HAP-1 (cell line): ENCODE results near the gene RBP2.
A peak's percentile ranks its signal among the peaks of the same experiment; 100 is the strongest.

Source experiments
- DNase-seq, 2 experiments: peaks; one replicate each; pipeline ENCODE4 v3.0.0-alpha.2; 2016 to 2020; ENCODE audit warnings: low spot score in 2 of 2
- H3K27me3 ChIP-seq: fragments of 250-450 bp; sonication (Bioruptor Pico); 2 replicates; pipeline ENCODE4 v1.5.1; 2020; ENCODE audit warnings: low read depth, mild to moderate bottlenecking, moderate library complexity
- H3K36me3 ChIP-seq: fragments of 250-450 bp; sonication (Bioruptor Pico); replicated peaks from 2 replicates; pipeline ENCODE4 v1.5.1; 2020; ENCODE audit warnings: mild to moderate bottlenecking
- H3K4me1 ChIP-seq: fragments of 250-450 bp; sonication (Bioruptor Pico); 2 replicates; pipeline ENCODE4 v1.5.1; 2020; ENCODE audit warnings: mild to moderate bottlenecking
- H3K4me3 ChIP-seq: fragments of 250-450 bp; sonication (Bioruptor Pico); 2 replicates; pipeline ENCODE4 v1.5.1; 2020; ENCODE audit warnings: mild to moderate bottlenecking, moderate library complexity
- H3K9me3 ChIP-seq: fragments of 250-450 bp; sonication (Bioruptor Pico); 2 replicates; pipeline ENCODE4 v1.5.1; 2020; ENCODE audit warnings: mild to moderate bottlenecking, moderate library complexity
- in situ Hi-C: fragments of 300-500 bp; cut with MboI; formaldehyde crosslinking; loops from 3 replicates; pipeline ENCODE4 v1.14.3; 2020; ENCODE audit warnings: low sequenced_read_pairs, inconsistent platforms, mixed read lengths

RBP2 gene

GRCh38 chr3:139506766-139507165 lies 30.4 kb upstream of the RBP2 start:
- Histone ChIP-seq H3K4me1 (no peaks in the 10 kb centered on the region; the same call in 1 of the 2 replicates), H3K27me3 (0 out of 2 replicates have a peak, but pooled peaks cover 4% of the 10 kb centered on the region), H3K36me3 (no peaks in the 10 kb centered on the region), H3K4me3 (no peak overlapping the region), H3K9me3 (no peaks in the 10 kb centered on the region)
- in situ Hi-C loops: no loop called here
- no peak for DNase-seq

- no peaks in the 10 kb centered on the region; the same call in 1 of the 2 replicates for H3K4me1 ChIP-seq
- in situ Hi-C loops: no loop called here
- H3K9me3 ChIP-seq: no peaks in the 10 kb centered on the region
- H3K4me3 ChIP-seq: no peak overlapping the region
- 0 out of 2 replicates have a peak, but pooled peaks cover 4% of the 10 kb centered on the region for H3K27me3 ChIP-seq
- no peaks in the 10 kb centered on the region for H3K36me3 ChIP-seq
- no peak for DNase-seq
Measured at GRCh38 chr3:139505829-139506386, 29.6 kb upstream of the RBP2 start.

- no peak overlapping the region for H3K4me3 ChIP-seq
- in situ Hi-C loops: no loop called here
- no peak for DNase-seq
- H3K36me3 ChIP-seq: no peaks in the 10 kb centered on the region
- 0 out of 2 replicates have a peak, but pooled peaks cover 4% of the 10 kb centered on the region for H3K9me3 ChIP-seq
- H3K27me3 ChIP-seq: 0 out of 2 replicates have a peak, but pooled peaks cover 4% of the 10 kb centered on the region
- H3K4me1 ChIP-seq: no peaks in the 10 kb centered on the region
Measured at GRCh38 chr3:139499536-139499935, 23.2 kb upstream of the RBP2 start.

- H3K36me3 ChIP-seq: no peaks in the 10 kb centered on the region
- 0 out of 2 replicates have a peak, but pooled peaks cover 4% of the 10 kb centered on the region for H3K9me3 ChIP-seq
- H3K27me3 ChIP-seq: no peaks in the 10 kb centered on the region; the same call in 1 of the 2 replicates
- no peak overlapping the region for H3K4me3 ChIP-seq
- no peak for DNase-seq
- in situ Hi-C loops: no loop called here
- no peaks in the 10 kb centered on the region for H3K4me1 ChIP-seq
Measured at GRCh38 chr3:139493826-139494385, 17.6 kb upstream of the RBP2 start.

- H3K4me3 ChIP-seq: no peak overlapping the region
- H3K36me3 ChIP-seq: no peaks in the 10 kb centered on the region
- H3K4me1 ChIP-seq: no peaks in the 10 kb centered on the region
- in situ Hi-C loops: no loop called here
- no peaks in the 10 kb centered on the region; the same call in 1 of the 2 replicates for H3K27me3 ChIP-seq
- peak; percentile 39 to 62 for DNase-seq
- H3K9me3 ChIP-seq: 0 out of 2 replicates have a peak, but pooled peaks cover 4% of the 10 kb centered on the region
Measured at GRCh38 chr3:139491966-139492365, 15.7 kb upstream of the RBP2 start.

GRCh38 chr3:139491027-139491700 lies 14.8 kb upstream of the RBP2 start:
- H3K27me3 ChIP-seq: no peaks in the 10 kb centered on the region; the same call in 1 of the 2 replicates
- H3K4me1 ChIP-seq: no peaks in the 10 kb centered on the region
- no peak for DNase-seq
- H3K4me3 ChIP-seq: no peak overlapping the region
- in situ Hi-C loops: no loop called here
- 0 out of 2 replicates have a peak, but pooled peaks cover 3% of the 10 kb centered on the region for H3K9me3 ChIP-seq
- H3K36me3 ChIP-seq: no peaks in the 10 kb centered on the region

GRCh38 chr3:139482206-139482605 lies 5.9 kb upstream of the RBP2 start:
- peak; percentile 24 to 52 for DNase-seq
- H3K4me3 ChIP-seq: no peak overlapping the region
- peaks cover 6% of the 10 kb centered on the region; the same call in 1 of the 2 replicates for H3K4me1 ChIP-seq
- H3K36me3 ChIP-seq: no peaks in the 10 kb centered on the region
- H3K9me3 ChIP-seq: peaks cover 2% of the 10 kb centered on the region; the same call in 1 of the 2 replicates
- in situ Hi-C loops: no loop called here
- no peaks in the 10 kb centered on the region for H3K27me3 ChIP-seq

- Histone ChIP-seq H3K36me3 (no peaks in the 10 kb centered on the region), H3K9me3 (peaks cover 2% of the 10 kb centered on the region; the same call in 1 of the 2 replicates), H3K27me3 (no peaks in the 10 kb centered on the region), H3K4me1 (peaks cover 6% of the 10 kb centered on the region; the same call in 1 of the 2 replicates), H3K4me3 (no peak overlapping the region)
- in situ Hi-C loops: no loop called here
- no peak for DNase-seq
Measured at GRCh38 chr3:139481116-139481515, 4.8 kb upstream of the RBP2 start.

GRCh38 chr3:139480585-139480984 lies 4.3 kb upstream of the RBP2 start:
- H3K27me3 ChIP-seq: no peaks in the 10 kb centered on the region
- no peak for DNase-seq
- no peak overlapping the region for H3K4me3 ChIP-seq
- peaks cover 2% of the 10 kb centered on the region; the same call in 1 of the 2 replicates for H3K9me3 ChIP-seq
- H3K36me3 ChIP-seq: no peaks in the 10 kb centered on the region
- in situ Hi-C loops: no loop called here
- H3K4me1 ChIP-seq: peaks cover 6% of the 10 kb centered on the region; the same call in 1 of the 2 replicates

- peaks cover 6% of the 10 kb centered on the region; the same call in 1 of the 2 replicates for H3K4me1 ChIP-seq
- H3K4me3 ChIP-seq: no peak overlapping the region
- peaks cover 2% of the 10 kb centered on the region; the same call in 1 of the 2 replicates for H3K9me3 ChIP-seq
- in situ Hi-C loops: no loop called here
- H3K36me3 ChIP-seq: no peaks in the 10 kb centered on the region
- DNase-seq: no peak
- no peaks in the 10 kb centered on the region for H3K27me3 ChIP-seq
Measured at GRCh38 chr3:139477710-139478640, 1.7 kb upstream of the RBP2 start.

GRCh38 chr3:139473155-139473771 lies 3.1 kb downstream of the RBP2 start:
- in situ Hi-C loops: no loop called here
- DNase-seq: no peak
- H3K4me1 ChIP-seq: no peaks in the 10 kb centered on the region
- no peaks in the 10 kb centered on the region for H3K9me3 ChIP-seq
- H3K27me3 ChIP-seq: no peaks in the 10 kb centered on the region
- H3K36me3 ChIP-seq: no peaks in the 10 kb centered on the region
- no peak overlapping the region for H3K4me3 ChIP-seq

- 0 out of 2 replicates have a peak, but pooled peaks cover 2% of the 10 kb centered on the region for H3K27me3 ChIP-seq
- in situ Hi-C loops: no loop called here
- no peak for DNase-seq
Measured at GRCh38 chr3:139472380-139473010, 3.8 kb downstream of the RBP2 start.

More at GRCh38 chr3:139472380-139473010, 3.8 kb downstream of the RBP2 start:
- no peak overlapping the region for H3K4me3 ChIP-seq
- no peaks in the 10 kb centered on the region for H3K36me3 ChIP-seq
- no peaks in the 10 kb centered on the region for H3K9me3 ChIP-seq
- no peaks in the 10 kb centered on the region for H3K4me1 ChIP-seq
